HepG2 (cell line): Measurements from ENCODE around the gene TBC1D10A. TPM values are rescaled to one million over a fixed set of nuclear protein-coding genes. Genes with fewer than 3 reads are reported as not detected.

Experiments used
- ATAC-seq: fragments of 200-7000 bp; cut with Tn5 transposase; 3 replicates; pipeline ENCODE4 v1.9.1; 2020; ENCODE audit warnings: mild to moderate bottlenecking, moderate library complexity
- BruUV-seq: library from RNA; stranded (reverse); fragments of 400-500 nt; replicated peaks from 2 replicates; lab custom pipeline; 2021; lab: Mats Ljungman, UMichigan
- CTCF ChIA-PET: fragments of 300-600 bp; formaldehyde crosslinking; extraction: SDS; loops from one replicate; lab custom pipeline; 2021; ENCODE audit warnings: low total read pairs, inconsistent platforms, low intra/inter-chr PET ratio; lab: Yijun Ruan, JAX
- POLR2A ChIA-PET: fragments of 350-600 bp; sonication (Branson Sonifier 250); formaldehyde crosslinking; loops from one replicate; lab custom pipeline; 2020; ENCODE audit warnings: antibody characterized with exemption, inconsistent platforms; lab: Yijun Ruan, JAX
- DNase-seq: peaks from one replicate; pipeline ENCODE4 v3.0.0-alpha.2; 2015; ENCODE audit warnings: low spot score
- FAIRE-seq: peaks from 3 replicates; lab custom pipeline; 2011; peaks lifted over from hg19 to GRCh38; lab: Jason Lieb, UNC
- H2AFZ ChIP-seq: one replicate; pipeline ENCODE4 v1.6.1; 2011; ENCODE audit warnings: low read length, inconsistent platforms
- H3K27ac ChIP-seq: fragments of 300-600 bp; 3 replicates; pipeline ENCODE4 v1.8.0; 2011; ENCODE audit warnings: mixed run types, mild to moderate bottlenecking, mixed read lengths, low read length, inconsistent platforms; ENCODE audit not compliant: insufficient read depth; ENCODE audit errors: extremely low read length
- H3K27me3 ChIP-seq, 2 experiments: fragments of 200-600 bp in 1 of 2; 2 replicates in 1 of 2; 3 replicates in 1 of 2; pipeline versions ENCODE4 v1.6.0 to v1.8.0; 2011; ENCODE audit warnings: low read length in 2 of 2, mild to moderate bottlenecking in 2 of 2, moderate library complexity in 2 of 2, inconsistent platforms in 1 of 2; ENCODE audit not compliant: insufficient read depth in 2 of 2, control insufficient read depth in 1 of 2
- H3K36me3 ChIP-seq, 2 experiments: fragments of 200-600 bp in 1 of 2; replicated peaks in 1 of 2; 2 replicates in 1 of 2; 3 replicates in 1 of 2; pipeline versions ENCODE4 v1.5.1 to v1.8.0; 2011; ENCODE audit warnings: low read length in 2 of 2, inconsistent platforms in 1 of 2; ENCODE audit not compliant: insufficient read depth in 2 of 2, control insufficient read depth in 1 of 2
- H3K4me1 ChIP-seq: 2 replicates; pipeline ENCODE4 v1.5.1; 2012; ENCODE audit warnings: low read length, inconsistent platforms; ENCODE audit not compliant: insufficient read depth
- H3K4me2 ChIP-seq: 2 replicates; pipeline ENCODE4 v1.6.0; 2011; ENCODE audit warnings: low read depth, low read length, inconsistent platforms
- H3K4me3 ChIP-seq, 3 experiments: fragments of 200-600 bp in 1 of 3; sonication (generic), shearing (Covaris generic) in 1 of 3; replicated peaks in 1 of 3; 2 replicates each; pipeline ENCODE4 v1.5.1; 2011 to 2016; ENCODE audit warnings: low read length in 3 of 3, inconsistent platforms in 2 of 3, low read depth in 2 of 3, mild to moderate bottlenecking in 2 of 3, control low read depth in 1 of 3, mixed read lengths in 1 of 3; ENCODE audit not compliant: insufficient read depth in 1 of 3
- H3K79me2 ChIP-seq: one replicate; pipeline ENCODE4 v1.6.1; 2011; ENCODE audit warnings: low read length, inconsistent platforms; ENCODE audit not compliant: insufficient read depth
- H3K9ac ChIP-seq: 2 replicates; pipeline ENCODE4 v1.6.0; 2011; ENCODE audit warnings: mild to moderate bottlenecking, low read depth, low read length, inconsistent platforms; ENCODE audit not compliant: insufficient read depth
- H3K9me3 ChIP-seq: 2 replicates; pipeline ENCODE4 v1.5.1; 2012; ENCODE audit warnings: mild to moderate bottlenecking, low read length
- H4K20me1 ChIP-seq: 2 replicates; pipeline ENCODE4 v1.6.0; 2011; ENCODE audit warnings: inconsistent platforms, mild to moderate bottlenecking, low read length, moderate library complexity; ENCODE audit not compliant: insufficient read depth
- HNF4A ChIP-seq: sonication (generic); formaldehyde crosslinking; IDR thresholded peaks from 2 replicates; pipeline ENCODE4 v1.4.0; 2020; ENCODE audit warnings: missing genetic modification reagents
- NONO ChIP-seq, 2 experiments: fragments of 450-650 bp in 1 of 2; sonication (generic) in 1 of 2; formaldehyde crosslinking in 1 of 2; IDR thresholded peaks in 1 of 2; conservative IDR thresholded peaks in 1 of 2; 2 replicates each; pipeline versions ENCODE4 v1.6.1 to v1.8.0; 2017 to 2022; ENCODE audit warnings: mild to moderate bottlenecking in 1 of 2, missing genetic modification reagents in 1 of 2, moderate library complexity in 1 of 2
- SMC3 ChIP-seq: IDR thresholded peaks from 2 replicates; pipeline ENCODE4 v1.6.1; 2011; ENCODE audit warnings: low read length, improper control_type of control experiment
- STAG1 ChIP-seq: sonication (generic); formaldehyde crosslinking; IDR thresholded peaks from 2 replicates; pipeline ENCODE4 v1.4.0; 2020; ENCODE audit warnings: missing genetic modification reagents
- ZNF251 ChIP-seq: sonication (generic); formaldehyde crosslinking; IDR thresholded peaks from 2 replicates; pipeline ENCODE4 v1.9.0; 2021; ENCODE audit warnings: mild to moderate bottlenecking, missing genetic modification reagents
- ZNF546 ChIP-seq: sonication (generic); formaldehyde crosslinking; conservative IDR thresholded peaks from 2 replicates; pipeline ENCODE4 v1.8.1; 2023; ENCODE audit warnings: mild to moderate bottlenecking, missing genetic modification reagents
- ZNF629 ChIP-seq: sonication (generic); formaldehyde crosslinking; conservative IDR thresholded peaks from 2 replicates; pipeline ENCODE4 v1.5.0; 2020; ENCODE audit warnings: missing genetic modification reagents
- ZNF878 ChIP-seq: sonication (generic); formaldehyde crosslinking; IDR thresholded peaks from 2 replicates; pipeline ENCODE4 v1.8.1; 2023; ENCODE audit warnings: mild to moderate bottlenecking, missing genetic modification reagents, moderate library complexity
- WGBS: methylation state at CpG from one replicate; pipeline ENCODE4 v1.1.6; 2017; ENCODE audit warnings: low lambda C conversion rate; 5-methylcytosine and 5-hydroxymethylcytosine counted together
- in situ Hi-C: cut with HindIII; loops from 2 replicates; pipeline ENCODE4 v1.10.0; 2017; ENCODE audit warnings: low pct_unique_long_range_greater_than_20kb; ENCODE audit not compliant: extremely low pct_ligation_motif_present
- intact Hi-C: fragments of 100-400 bp; cut with micrococcal nuclease; formaldehyde crosslinking; loops from one replicate; pipeline ENCODE4 v1.10.0; 2022; ENCODE audit not compliant: unreplicated experiment
- polyA plus RNA-seq, 8 experiments: library from polyadenylated mRNA; depleted of rRNA in 3 of 8; stranded (reverse) in 7 of 8; unstranded in 1 of 8; fragments of >200 nt; fragmentation: Illumina TruSeq in 4 of 8; extraction: Trizol in 4 of 8; gene quantifications; 2 replicates each; pipeline versions ENCODE4 v1.2.1 to v1.2.3, GENCODE V29; 2011 to 2016; ENCODE audit warnings: low read depth in 4 of 8, missing spikeins in 1 of 8, mixed read lengths in 1 of 8; ENCODE audit not compliant: insufficient read depth in 1 of 8
- total RNA-seq, 5 experiments: library from RNA; depleted of rRNA; stranded (reverse); fragments of >200 nt; fragmentation: Illumina TruSeq; extraction: Trizol; gene quantifications; 2 replicates each; pipeline ENCODE4 v1.2.3, GENCODE V29; 2016; ENCODE audit warnings: low read depth in 1 of 5
- TF ChIP-seq, protein P1 (sequence below): sonication (generic); formaldehyde crosslinking; IDR thresholded peaks from 2 replicates; pipeline ENCODE4 v1.5.0; 2020; ENCODE audit warnings: mild to moderate bottlenecking, missing genetic modification reagents, moderate library complexity
- TF ChIP-seq, protein P2 (sequence below): sonication (generic); formaldehyde crosslinking; IDR thresholded peaks from 2 replicates; pipeline ENCODE4 v1.4.0; 2020; ENCODE audit warnings: missing genetic modification reagents

TBC1D10A gene
- total and polyA plus RNA-seq, 2 of the 13 experiments (the other 11 are each of a cell fraction or from before 2014, with no cell fraction given), result 4.2 to 4.9 TPM

DNA sequence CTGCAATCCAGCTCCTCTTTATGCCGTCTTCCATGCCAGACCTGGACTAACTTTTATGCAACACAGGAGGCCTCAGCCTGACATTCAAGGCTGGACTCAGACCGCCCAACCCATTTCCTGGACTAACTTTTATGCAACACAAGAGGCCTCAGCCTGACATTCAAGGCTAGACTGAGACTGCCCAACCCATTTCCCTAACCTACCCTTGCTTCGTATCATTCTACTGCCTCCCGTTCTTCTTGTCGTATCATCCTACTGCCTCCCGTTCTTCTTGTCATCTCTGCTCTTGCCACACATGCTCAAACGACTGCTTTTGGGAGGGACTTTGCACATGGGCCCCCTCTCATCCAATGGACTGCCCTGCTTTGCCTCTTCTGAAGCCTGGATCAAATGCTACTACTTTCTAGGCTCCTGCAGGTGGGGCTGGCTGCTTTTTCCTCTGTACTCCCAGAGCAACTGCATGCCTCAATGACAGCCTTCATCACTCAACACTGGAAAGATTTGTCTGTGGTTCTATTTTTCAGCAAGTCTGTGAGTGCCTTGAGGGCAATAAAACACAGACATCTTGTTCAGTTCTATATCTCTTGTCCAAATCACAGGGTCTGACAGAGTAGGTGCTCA lies 7.8 kb downstream of the TBC1D10A start:
- in situ Hi-C loops (no loop called here), intact Hi-C loops (no loop called here)
- Histone ChIP-seq H3K79me2 (no peaks in the 10 kb centered on the region), H3K4me3 (no peak overlapping the region), H2AFZ (no peak overlapping the region), H4K20me1 (no peaks in the 10 kb centered on the region), H3K4me1 (peaks cover 50% of the 10 kb centered on the region), H3K9ac (no peak overlapping the region), H3K4me2 (no peak overlapping the region), H3K36me3 (no peaks in the 10 kb centered on the region), H3K9me3 (no peaks in the 10 kb centered on the region), H3K27ac (peak overlapping the region; percentile 73), H3K27me3 (no peaks in the 10 kb centered on the region)
- 70% methylated on average over 7 of the region's 7 CpGs for WGBS
- DNase-seq, result no peak
- TF ChIP-seq ZNF878 (no peak), SMC3 (peak; percentile 8; the same call in 1 of the 2 replicates), ZNF629 (0 out of 2 replicates have a peak, but pooled peaks have one; percentile 11)
- TF ChIP-seq, protein P1, sequence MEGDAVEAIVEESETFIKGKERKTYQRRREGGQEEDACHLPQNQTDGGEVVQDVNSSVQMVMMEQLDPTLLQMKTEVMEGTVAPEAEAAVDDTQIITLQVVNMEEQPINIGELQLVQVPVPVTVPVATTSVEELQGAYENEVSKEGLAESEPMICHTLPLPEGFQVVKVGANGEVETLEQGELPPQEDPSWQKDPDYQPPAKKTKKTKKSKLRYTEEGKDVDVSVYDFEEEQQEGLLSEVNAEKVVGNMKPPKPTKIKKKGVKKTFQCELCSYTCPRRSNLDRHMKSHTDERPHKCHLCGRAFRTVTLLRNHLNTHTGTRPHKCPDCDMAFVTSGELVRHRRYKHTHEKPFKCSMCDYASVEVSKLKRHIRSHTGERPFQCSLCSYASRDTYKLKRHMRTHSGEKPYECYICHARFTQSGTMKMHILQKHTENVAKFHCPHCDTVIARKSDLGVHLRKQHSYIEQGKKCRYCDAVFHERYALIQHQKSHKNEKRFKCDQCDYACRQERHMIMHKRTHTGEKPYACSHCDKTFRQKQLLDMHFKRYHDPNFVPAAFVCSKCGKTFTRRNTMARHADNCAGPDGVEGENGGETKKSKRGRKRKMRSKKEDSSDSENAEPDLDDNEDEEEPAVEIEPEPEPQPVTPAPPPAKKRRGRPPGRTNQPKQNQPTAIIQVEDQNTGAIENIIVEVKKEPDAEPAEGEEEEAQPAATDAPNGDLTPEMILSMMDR (CRISPR knock-in tag), result peak; percentile 42
- ChIA-PET CTCF (no interaction called here), POLR2A (interaction anchor here (2.5 kb wide), 1 partner anchor 8 kb away, joined by 11 read pairs; the partner anchor contains the start of gene TBC1D10A)
- no peak for FAIRE-seq
- ATAC-seq, result peak; percentile 68
- no TSS peak for BruUV-seq

DNA sequence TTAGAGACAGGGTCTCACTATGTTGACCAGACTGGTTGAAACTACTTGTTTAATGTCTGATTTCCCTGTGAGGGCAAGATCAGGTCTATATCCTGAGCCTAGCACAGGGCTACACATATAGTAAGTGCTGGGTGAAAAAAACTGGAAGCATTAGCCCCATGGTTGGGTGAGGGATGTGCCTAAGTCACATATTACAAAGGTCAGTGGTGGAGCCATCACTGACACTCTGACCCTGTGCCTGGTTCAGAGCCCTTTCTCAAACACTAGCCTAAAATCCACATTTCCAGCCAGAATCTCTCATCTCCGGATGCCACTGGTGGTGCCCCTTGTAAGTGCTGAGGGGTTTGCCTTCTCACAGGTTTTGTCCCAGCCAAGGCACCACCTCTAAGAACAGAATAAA lies 9.0 kb downstream of the TBC1D10A start:
- no TSS peak for BruUV-seq
- no peak overlapping the region for H3K4me3 ChIP-seq
- intact Hi-C loops (no loop called here), in situ Hi-C loops (no loop called here)
- no peaks in the 10 kb centered on the region for H3K79me2 ChIP-seq
- no peak overlapping the region for H3K9ac ChIP-seq
- ChIA-PET POLR2A (interaction anchor here (1.7 to 2.5 kb wide), 2 partner anchors 9 to 27 kb away, joined by 4 to 11 read pairs; partner anchors contain the start of gene TBC1D10A), CTCF (no interaction called here)
- H3K27ac ChIP-seq, result peak overlapping the region; percentile 73
- peak overlapping the region; percentile 28 for H3K4me2 ChIP-seq
- H3K27me3 ChIP-seq, result no peaks in the 10 kb centered on the region
- ATAC-seq (peak; percentile 78), DNase-seq (no peak), FAIRE-seq (no peak)
- H2AFZ ChIP-seq, result no peak overlapping the region
- 60% methylated on average over 1 of the region's 1 CpG for WGBS
- peaks cover 51% of the 10 kb centered on the region for H3K4me1 ChIP-seq
- H3K9me3 ChIP-seq, result no peaks in the 10 kb centered on the region
- H4K20me1 ChIP-seq, result no peaks in the 10 kb centered on the region
- H3K36me3 ChIP-seq, result no peaks in the 10 kb centered on the region
- TF ChIP-seq ZNF546 (CRISPR knock-in tag) (no peak), NONO (IDR thresholded peaks at IDR 0.05) (no peak), NONO (CRISPR knock-in tag; conservative IDR thresholded peaks at IDR 0.05) (no peak), ZNF251 (CRISPR knock-in tag) (no peak), HNF4A (CRISPR knock-in tag) (0 out of 2 replicates have a peak, but pooled peaks have one; percentile 19), STAG1 (CRISPR knock-in tag) (no peak)
- TF ChIP-seq, protein P2, sequence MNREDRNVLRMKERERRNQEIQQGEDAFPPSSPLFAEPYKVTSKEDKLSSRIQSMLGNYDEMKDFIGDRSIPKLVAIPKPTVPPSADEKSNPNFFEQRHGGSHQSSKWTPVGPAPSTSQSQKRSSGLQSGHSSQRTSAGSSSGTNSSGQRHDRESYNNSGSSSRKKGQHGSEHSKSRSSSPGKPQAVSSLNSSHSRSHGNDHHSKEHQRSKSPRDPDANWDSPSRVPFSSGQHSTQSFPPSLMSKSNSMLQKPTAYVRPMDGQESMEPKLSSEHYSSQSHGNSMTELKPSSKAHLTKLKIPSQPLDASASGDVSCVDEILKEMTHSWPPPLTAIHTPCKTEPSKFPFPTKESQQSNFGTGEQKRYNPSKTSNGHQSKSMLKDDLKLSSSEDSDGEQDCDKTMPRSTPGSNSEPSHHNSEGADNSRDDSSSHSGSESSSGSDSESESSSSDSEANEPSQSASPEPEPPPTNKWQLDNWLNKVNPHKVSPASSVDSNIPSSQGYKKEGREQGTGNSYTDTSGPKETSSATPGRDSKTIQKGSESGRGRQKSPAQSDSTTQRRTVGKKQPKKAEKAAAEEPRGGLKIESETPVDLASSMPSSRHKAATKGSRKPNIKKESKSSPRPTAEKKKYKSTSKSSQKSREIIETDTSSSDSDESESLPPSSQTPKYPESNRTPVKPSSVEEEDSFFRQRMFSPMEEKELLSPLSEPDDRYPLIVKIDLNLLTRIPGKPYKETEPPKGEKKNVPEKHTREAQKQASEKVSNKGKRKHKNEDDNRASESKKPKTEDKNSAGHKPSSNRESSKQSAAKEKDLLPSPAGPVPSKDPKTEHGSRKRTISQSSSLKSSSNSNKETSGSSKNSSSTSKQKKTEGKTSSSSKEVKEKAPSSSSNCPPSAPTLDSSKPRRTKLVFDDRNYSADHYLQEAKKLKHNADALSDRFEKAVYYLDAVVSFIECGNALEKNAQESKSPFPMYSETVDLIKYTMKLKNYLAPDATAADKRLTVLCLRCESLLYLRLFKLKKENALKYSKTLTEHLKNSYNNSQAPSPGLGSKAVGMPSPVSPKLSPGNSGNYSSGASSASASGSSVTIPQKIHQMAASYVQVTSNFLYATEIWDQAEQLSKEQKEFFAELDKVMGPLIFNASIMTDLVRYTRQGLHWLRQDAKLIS (CRISPR knock-in tag), result no peak
- TF ChIP-seq, all 625 proteins: peak for 1
